Mesenchymal stem cell (in vitro differentiated cells and primary cell): ENCODE measurements around the gene MYOD1.

Experiments
- DNase-seq: peaks from one replicate; pipeline ENCODE4 v3.0.0-alpha.2; 2013
- H2AFZ ChIP-seq: one replicate; pipeline ENCODE4 v1.6.1; 2013; ENCODE audit warnings: low read depth, mild to moderate bottlenecking, control low read depth, inconsistent platforms, low read length, moderate library complexity
- H2AK5ac ChIP-seq: 2 replicates; pipeline ENCODE4 v1.6.1; 2013; ENCODE audit warnings: low read length, moderate library complexity, mild to moderate bottlenecking, inconsistent platforms; ENCODE audit not compliant: severe bottlenecking
- H2BK120ac ChIP-seq: one replicate; pipeline ENCODE4 v1.6.1; 2013; ENCODE audit warnings: low read depth, mild to moderate bottlenecking, inconsistent platforms, low read length, moderate library complexity
- H2BK12ac ChIP-seq, 2 experiments: one replicate each; pipeline ENCODE4 v1.6.1; 2013; ENCODE audit warnings: inconsistent platforms in 2 of 2, low read length in 2 of 2, mild to moderate bottlenecking in 2 of 2, moderate library complexity in 2 of 2, control low read depth in 1 of 2
- H2BK15ac ChIP-seq: one replicate; pipeline ENCODE4 v1.6.1; 2013; ENCODE audit warnings: mild to moderate bottlenecking, low read depth, inconsistent platforms; ENCODE audit not compliant: poor library complexity, severe bottlenecking
- H2BK5ac ChIP-seq: 2 replicates; pipeline ENCODE4 v1.6.1; 2013; ENCODE audit warnings: low read depth, mild to moderate bottlenecking, low read length, control low read depth, inconsistent platforms; ENCODE audit not compliant: poor library complexity, severe bottlenecking
- H3K14ac ChIP-seq, 2 experiments: one replicate each; pipeline ENCODE4 v1.6.1; 2013; ENCODE audit warnings: inconsistent platforms in 2 of 2, low read length in 2 of 2, control low read depth in 1 of 2, mild to moderate bottlenecking in 1 of 2, moderate library complexity in 1 of 2
- H3K18ac ChIP-seq, 2 experiments: one replicate each; pipeline ENCODE4 v1.6.1; 2013; ENCODE audit warnings: inconsistent platforms in 2 of 2, low read length in 2 of 2, control low read depth in 1 of 2, low read depth in 1 of 2, mild to moderate bottlenecking in 1 of 2
- H3K23ac ChIP-seq, 2 experiments: one replicate each; pipeline ENCODE4 v1.6.1; 2013; ENCODE audit warnings: inconsistent platforms in 2 of 2, low read length in 2 of 2, mild to moderate bottlenecking in 2 of 2, moderate library complexity in 2 of 2, control low read depth in 1 of 2
- H3K27ac ChIP-seq: 2 replicates; pipeline ENCODE4 v1.5.1; 2013; ENCODE audit warnings: mild to moderate bottlenecking, moderate library complexity, low read length, control low read depth, inconsistent platforms; ENCODE audit not compliant: poor library complexity, severe bottlenecking
- H3K27me3 ChIP-seq, 2 experiments: 2 replicates each; pipeline versions ENCODE4 v1.6.1 to v1.7.0; 2013; ENCODE audit warnings: low read length in 2 of 2, mild to moderate bottlenecking in 2 of 2, moderate library complexity in 2 of 2, control low read depth in 1 of 2, inconsistent platforms in 1 of 2; ENCODE audit not compliant: control insufficient read depth in 1 of 2, insufficient read depth in 1 of 2
- H3K36me3 ChIP-seq, 2 experiments: 2 replicates each; pipeline versions ENCODE4 v1.6.1 to v1.7.0; 2013; ENCODE audit warnings: low read length in 2 of 2, control low read depth in 1 of 2, inconsistent platforms in 1 of 2, low read depth in 1 of 2, mild to moderate bottlenecking in 1 of 2; ENCODE audit not compliant: insufficient read depth in 2 of 2, control insufficient read depth in 1 of 2
- H3K4ac ChIP-seq, 2 experiments: one replicate each; pipeline ENCODE4 v1.6.1; 2013; ENCODE audit warnings: inconsistent platforms in 2 of 2, low read length in 2 of 2, mild to moderate bottlenecking in 2 of 2, moderate library complexity in 2 of 2, control low read depth in 1 of 2, low read depth in 1 of 2
- H3K4me1 ChIP-seq: 2 replicates; pipeline ENCODE4 v1.6.1; 2013; ENCODE audit warnings: low read depth, low read length, control low read depth; ENCODE audit not compliant: control insufficient read depth, insufficient read depth
- H3K4me2 ChIP-seq: 2 replicates; pipeline ENCODE4 v1.6.1; 2013; ENCODE audit warnings: low read length, mild to moderate bottlenecking, inconsistent platforms; ENCODE audit not compliant: poor library complexity, severe bottlenecking
- H3K4me3 ChIP-seq, 2 experiments: 2 replicates each; pipeline versions ENCODE4 v1.5.1 to v1.7.0; 2013; ENCODE audit warnings: low read length in 2 of 2, mild to moderate bottlenecking in 2 of 2, control low read depth in 1 of 2, low read depth in 1 of 2; ENCODE audit not compliant: insufficient read depth in 1 of 2
- H3K79me1 ChIP-seq: replicated peaks from 2 replicates; pipeline ENCODE4 v1.6.1; 2013; ENCODE audit warnings: mild to moderate bottlenecking, control low read depth, low read length, inconsistent platforms; ENCODE audit not compliant: poor library complexity, severe bottlenecking
- H3K9ac ChIP-seq: 2 replicates; pipeline ENCODE4 v1.7.0; 2013; ENCODE audit warnings: mild to moderate bottlenecking, low read length, moderate library complexity
- H3K9me3 ChIP-seq: 2 replicates; pipeline ENCODE4 v1.7.0; 2013; ENCODE audit warnings: mild to moderate bottlenecking, low read length; ENCODE audit not compliant: control insufficient read depth
- H4K8ac ChIP-seq: one replicate; pipeline ENCODE4 v1.6.1; 2013; ENCODE audit warnings: inconsistent platforms, mild to moderate bottlenecking, low read length, moderate library complexity
- H4K91ac ChIP-seq: one replicate; pipeline ENCODE4 v1.6.1; 2013; ENCODE audit warnings: mild to moderate bottlenecking, low read length, inconsistent platforms
- WGBS: methylation state at CpG from one replicate; pipeline ENCODE4 v1.1.7; 2013; ENCODE audit warnings: mixed read lengths; 5-methylcytosine and 5-hydroxymethylcytosine counted together

MYOD1 gene

GRCh38 chr11:17750013-17750800 lies 30.8 kb downstream of the MYOD1 start:
- Histone ChIP-seq H2AK5ac (no peak overlapping the region), H2BK15ac (no peak overlapping the region), H3K79me1 (no peaks in the 10 kb centered on the region), H4K91ac (no peak overlapping the region), H3K4me3 (no peak overlapping the region), H3K27ac (no peak overlapping the region), H2BK120ac (no peak overlapping the region), H3K4me2 (no peak overlapping the region), H3K14ac (no peak overlapping the region), H2BK5ac (no peak overlapping the region), H3K4ac (no peak overlapping the region), H3K23ac (no peak overlapping the region), H4K8ac (no peak overlapping the region), H2BK12ac (no peak overlapping the region), H3K27me3 (peaks cover 26 to 91% of the 10 kb centered on the region in 2 experiments), H3K9me3 (no peaks in the 10 kb centered on the region), H2AFZ (no peak overlapping the region), H3K36me3 (no peaks in the 10 kb centered on the region), H3K4me1 (no peaks in the 10 kb centered on the region), H3K18ac (no peak overlapping the region), H3K9ac (no peak overlapping the region)
- 58% methylated on average over 12 of the region's 13 CpGs for WGBS
- DNase-seq: no peak

DNA sequence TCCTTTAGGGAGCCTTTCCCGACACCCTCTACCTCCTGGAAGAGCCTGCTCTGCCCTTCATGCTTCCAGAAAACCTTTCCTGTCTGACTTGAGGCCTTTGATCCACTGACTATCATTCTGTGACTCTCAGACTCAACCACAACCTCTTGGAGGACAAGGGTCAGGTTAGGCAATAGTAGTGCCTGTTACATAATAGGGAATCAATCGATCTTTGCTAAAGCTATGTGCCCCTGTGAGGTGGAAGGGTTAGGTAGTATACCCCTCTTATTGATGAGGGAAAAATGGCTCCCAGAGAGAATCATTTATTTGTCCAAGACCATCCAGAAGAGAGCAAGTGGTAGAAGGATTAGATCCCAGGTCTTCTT lies 31.4 kb downstream of the MYOD1 start:
- Histone ChIP-seq H3K14ac (no peak overlapping the region), H3K18ac (no peak overlapping the region), H3K4me1 (no peaks in the 10 kb centered on the region), H3K27ac (no peak overlapping the region), H2BK15ac (no peak overlapping the region), H3K9me3 (no peaks in the 10 kb centered on the region), H3K79me1 (no peaks in the 10 kb centered on the region), H3K36me3 (no peaks in the 10 kb centered on the region), H4K8ac (no peak overlapping the region), H3K4me3 (no peak overlapping the region), H2BK120ac (no peak overlapping the region), H2BK5ac (no peak overlapping the region), H3K23ac (no peak overlapping the region), H2AFZ (no peak overlapping the region), H4K91ac (no peak overlapping the region), H3K4ac (no peak overlapping the region), H3K9ac (no peak overlapping the region), H2AK5ac (no peak overlapping the region), H3K27me3 (peaks cover 25 to 93% of the 10 kb centered on the region in 2 experiments), H2BK12ac (no peak overlapping the region), H3K4me2 (no peak overlapping the region)
- WGBS: 72% methylated on average over 2 of the region's 2 CpGs
- no peak for DNase-seq

DNA sequence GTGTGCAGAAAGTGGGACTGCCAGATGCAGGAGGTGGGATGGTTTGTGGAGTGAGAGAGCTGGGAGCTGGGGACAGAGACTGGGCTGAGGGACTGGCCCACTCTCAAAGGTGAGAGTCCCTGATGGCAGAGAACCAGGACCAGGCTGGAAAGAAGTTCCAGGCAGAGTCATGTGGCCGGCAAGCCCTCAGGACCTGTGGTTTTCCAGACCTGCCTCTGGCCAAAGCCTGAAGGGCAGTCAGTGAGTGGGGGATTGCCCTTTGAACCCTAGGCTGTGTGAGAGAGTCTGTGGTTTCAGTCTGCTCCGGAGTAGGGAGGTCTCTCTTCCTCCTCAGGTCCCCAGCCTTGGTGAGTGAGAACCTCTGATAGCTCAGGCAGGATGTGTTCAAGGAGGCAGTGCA lies 32.2 kb downstream of the MYOD1 start:
- Histone ChIP-seq H3K27ac (no peak overlapping the region), H4K91ac (no peak overlapping the region), H4K8ac (no peak overlapping the region), H3K4ac (no peak overlapping the region), H2BK120ac (no peak overlapping the region), H2BK12ac (no peak overlapping the region), H2AFZ (no peak overlapping the region), H2AK5ac (no peak overlapping the region), H3K9ac (no peak overlapping the region), H3K27me3 (peaks cover 21 to 93% of the 10 kb centered on the region in 2 experiments), H3K18ac (no peak overlapping the region), H3K9me3 (no peaks in the 10 kb centered on the region), H3K36me3 (no peaks in the 10 kb centered on the region), H2BK15ac (no peak overlapping the region), H3K14ac (peak overlapping the region in 1 of 2 experiments; percentile 57), H3K4me1 (no peaks in the 10 kb centered on the region), H3K4me2 (no peak overlapping the region), H2BK5ac (no peak overlapping the region), H3K23ac (no peak overlapping the region), H3K79me1 (no peaks in the 10 kb centered on the region), H3K4me3 (no peak overlapping the region)
- WGBS: 79% methylated on average over 2 of the region's 2 CpGs
- DNase-seq: no peak

- H3K18ac ChIP-seq: no peak overlapping the region
- no peak overlapping the region for H3K9ac ChIP-seq
- H4K8ac ChIP-seq: no peak overlapping the region
- no peak overlapping the region for H3K4me3 ChIP-seq
- no peak overlapping the region for H3K27ac ChIP-seq
- no peak overlapping the region for H2BK15ac ChIP-seq
- no peaks in the 10 kb centered on the region for H3K36me3 ChIP-seq
- H3K4ac ChIP-seq: no peak overlapping the region
- no peak overlapping the region for H2BK5ac ChIP-seq
- no peak overlapping the region for H2AFZ ChIP-seq
- no peak overlapping the region for H2BK120ac ChIP-seq
- no peak overlapping the region for H3K23ac ChIP-seq
- no peaks in the 10 kb centered on the region for H3K79me1 ChIP-seq
- H2AK5ac ChIP-seq: no peak overlapping the region
- WGBS: 83% methylated on average over 6 of the region's 7 CpGs
- DNase-seq: no peak
- H2BK12ac ChIP-seq: no peak overlapping the region
- H3K4me2 ChIP-seq: no peak overlapping the region
- no peak overlapping the region for H4K91ac ChIP-seq
- H3K9me3 ChIP-seq: no peaks in the 10 kb centered on the region
- no peaks in the 10 kb centered on the region for H3K4me1 ChIP-seq
- H3K27me3 ChIP-seq: peaks cover 20 to 93% of the 10 kb centered on the region in 2 experiments
- H3K14ac ChIP-seq: no peak overlapping the region
These were observed 32.8 kb downstream of the MYOD1 start for GRCh38 chr11:17752144-17752543.
